ENCODE measurements around the gene SMAD5.

Gene SMAD5

GRCh38 chr5:136199408-136199807, 66.8 kb downstream of the SMAD5 start:
- Histone ChIP-seq H3K4me1 (no peaks in the 10 kb centered on the region), H3K27me3 (ENCODE audit: control insufficient read depth, insufficient read depth, low read length) (no peaks in the 10 kb centered on the region), H3K9ac (no peak overlapping the region), H3K9me3 (ENCODE audit: control insufficient read depth, low read length) (no peaks in the 10 kb centered on the region), H2AFZ (no peak overlapping the region), H3K4me3 (ENCODE audit: low read depth, low read length) (no peak overlapping the region), H3K4me2 (ENCODE audit: low read length) (no peak overlapping the region), H3K36me3 (ENCODE audit: control insufficient read depth, insufficient read depth, low read length) (no peaks in the 10 kb centered on the region), H3K79me2 (no peaks in the 10 kb centered on the region), H3K27ac (no peak overlapping the region)
- no peak for TF ChIP-seq CTCF (IDR thresholded peaks at IDR 0.05)

- TF ChIP-seq CTCF (IDR thresholded peaks at IDR 0.05) = no peak
- Histone ChIP-seq H3K4me3 (ENCODE audit: low read depth, low read length) (no peak overlapping the region), H3K4me2 (ENCODE audit: low read length) (no peak overlapping the region), H3K36me3 (ENCODE audit: control insufficient read depth, insufficient read depth, low read length) (no peaks in the 10 kb centered on the region), H3K4me1 (no peaks in the 10 kb centered on the region), H3K27me3 (ENCODE audit: control insufficient read depth, insufficient read depth, low read length) (no peaks in the 10 kb centered on the region), H3K27ac (no peak overlapping the region), H3K9ac (no peak overlapping the region), H3K9me3 (ENCODE audit: control insufficient read depth, low read length) (no peaks in the 10 kb centered on the region), H3K79me2 (no peaks in the 10 kb centered on the region), H2AFZ (no peak overlapping the region)
Measured at GRCh38 chr5:136200130-136200529, 67.5 kb downstream of the SMAD5 start.

- Histone ChIP-seq H3K9ac (no peak overlapping the region), H3K4me3 (ENCODE audit: low read depth, low read length) (no peak overlapping the region), H3K4me1 (no peaks in the 10 kb centered on the region), H3K4me2 (ENCODE audit: low read length) (no peak overlapping the region), H3K79me2 (no peaks in the 10 kb centered on the region), H2AFZ (no peak overlapping the region), H3K9me3 (ENCODE audit: control insufficient read depth, low read length) (no peaks in the 10 kb centered on the region), H3K27me3 (ENCODE audit: control insufficient read depth, insufficient read depth, low read length) (no peaks in the 10 kb centered on the region), H3K27ac (no peak overlapping the region), H3K36me3 (ENCODE audit: control insufficient read depth, insufficient read depth, low read length) (no peaks in the 10 kb centered on the region)
- TF ChIP-seq CTCF (IDR thresholded peaks at IDR 0.05) = no peak
Measured at GRCh38 chr5:136200761-136201160, 68.1 kb downstream of the SMAD5 start.

- H3K4me3 ChIP-seq (ENCODE audit: low read depth, low read length) = no peak overlapping the region
- no peaks in the 10 kb centered on the region for H3K9me3 ChIP-seq (ENCODE audit: control insufficient read depth, low read length)
- H3K9ac ChIP-seq = no peak overlapping the region
- no peak overlapping the region for H3K4me2 ChIP-seq (ENCODE audit: low read length)
- no peaks in the 10 kb centered on the region for H3K79me2 ChIP-seq
- no peak for TF ChIP-seq CTCF (IDR thresholded peaks at IDR 0.05)
- no peaks in the 10 kb centered on the region for H3K4me1 ChIP-seq
- H2AFZ ChIP-seq = no peak overlapping the region
- no peak overlapping the region for H3K27ac ChIP-seq
- no peaks in the 10 kb centered on the region for H3K27me3 ChIP-seq (ENCODE audit: control insufficient read depth, insufficient read depth, low read length)
- no peaks in the 10 kb centered on the region for H3K36me3 ChIP-seq (ENCODE audit: control insufficient read depth, insufficient read depth, low read length)
Measured at GRCh38 chr5:136201870-136202269, 69.2 kb downstream of the SMAD5 start.

GRCh38 chr5:136202469-136203205, 70.0 kb downstream of the SMAD5 start:
- Histone ChIP-seq H3K36me3 (ENCODE audit: control insufficient read depth, insufficient read depth, low read length) (no peaks in the 10 kb centered on the region), H3K79me2 (no peaks in the 10 kb centered on the region), H3K9me3 (ENCODE audit: control insufficient read depth, low read length) (no peaks in the 10 kb centered on the region), H3K4me3 (ENCODE audit: low read depth, low read length) (no peak overlapping the region), H3K9ac (no peak overlapping the region), H3K4me2 (ENCODE audit: low read length) (no peak overlapping the region), H3K4me1 (no peaks in the 10 kb centered on the region), H2AFZ (no peak overlapping the region), H3K27me3 (ENCODE audit: control insufficient read depth, insufficient read depth, low read length) (no peaks in the 10 kb centered on the region), H3K27ac (no peak overlapping the region)
- no peak for TF ChIP-seq CTCF (IDR thresholded peaks at IDR 0.05)

Data from parathyroid adenoma (tissue), 2 donors.